ENCODE data around the gene TIGD6.

Gene TIGD6

GRCh38 chr5:150035139-150035895, 34.9 kb upstream of the TIGD6 start:
- no peak for TF ChIP-seq ZBTB7A (IDR thresholded peaks at IDR 0.05; ENCODE audit: low read depth)
- TF ChIP-seq REST (IDR thresholded peaks at IDR 0.05; ENCODE audit: low read depth), result no peak
- TF ChIP-seq EGR1 (IDR thresholded peaks at IDR 0.05), result no peak
- no peak for TF ChIP-seq TAF1 (IDR thresholded peaks at IDR 0.05; ENCODE audit: low read depth)
- TF ChIP-seq FOXM1 (IDR thresholded peaks at IDR 0.05; ENCODE audit: borderline replicate concordance, low read depth), result no peak
- no peak for TF ChIP-seq RAD21 (IDR thresholded peaks at IDR 0.05; ENCODE audit: low read depth)
- TF ChIP-seq CEBPB (IDR thresholded peaks at IDR 0.05), result no peak

- TF ChIP-seq TAF1 (IDR thresholded peaks at IDR 0.05; ENCODE audit: low read depth) (no peak), MAX (IDR thresholded peaks at IDR 0.05) (no peak), YY1 (IDR thresholded peaks at IDR 0.05; ENCODE audit: low read depth) (no peak), CEBPB (IDR thresholded peaks at IDR 0.05) (no peak), TCF12 (IDR thresholded peaks at IDR 0.05; ENCODE audit: low read depth) (no peak), USF1 (IDR thresholded peaks at IDR 0.05) (no peak)
These were observed 34.2 kb upstream of the TIGD6 start for GRCh38 chr5:150034662-150035061.

GRCh38 chr5:150033334-150033733, 32.9 kb upstream of the TIGD6 start:
- TF ChIP-seq YY1 (IDR thresholded peaks at IDR 0.05; ENCODE audit: low read depth) (no peak), USF1 (IDR thresholded peaks at IDR 0.05) (no peak), TEAD4 (IDR thresholded peaks at IDR 0.05) (no peak), NFIC (IDR thresholded peaks at IDR 0.05) (no peak), MAX (IDR thresholded peaks at IDR 0.05) (no peak), TCF12 (IDR thresholded peaks at IDR 0.05; ENCODE audit: low read depth) (no peak), EGR1 (IDR thresholded peaks at IDR 0.05) (no peak), TAF1 (IDR thresholded peaks at IDR 0.05; ENCODE audit: low read depth) (no peak), CREB1 (IDR thresholded peaks at IDR 0.05; ENCODE audit: low read depth) (no peak)

- TF ChIP-seq YY1 (IDR thresholded peaks at IDR 0.05; ENCODE audit: low read depth) (no peak), MAX (IDR thresholded peaks at IDR 0.05) (no peak), CREB1 (IDR thresholded peaks at IDR 0.05; ENCODE audit: low read depth) (no peak), EP300 (IDR thresholded peaks at IDR 0.05; ENCODE audit: borderline replicate concordance) (no peak), REST (IDR thresholded peaks at IDR 0.05; ENCODE audit: low read depth) (no peak), USF1 (IDR thresholded peaks at IDR 0.05) (no peak), FOXM1 (IDR thresholded peaks at IDR 0.05; ENCODE audit: borderline replicate concordance, low read depth) (no peak), NFIC (IDR thresholded peaks at IDR 0.05) (no peak), EGR1 (IDR thresholded peaks at IDR 0.05) (no peak), CEBPB (IDR thresholded peaks at IDR 0.05) (no peak), TEAD4 (IDR thresholded peaks at IDR 0.05) (no peak), TAF1 (IDR thresholded peaks at IDR 0.05; ENCODE audit: low read depth) (no peak), TCF12 (IDR thresholded peaks at IDR 0.05; ENCODE audit: low read depth) (no peak), ZBTB7A (IDR thresholded peaks at IDR 0.05; ENCODE audit: low read depth) (no peak), RAD21 (IDR thresholded peaks at IDR 0.05; ENCODE audit: low read depth) (no peak)
These were observed 26.3 kb upstream of the TIGD6 start for GRCh38 chr5:150026682-150027172.

GRCh38 chr5:150024346-150024984, 24.0 kb upstream of the TIGD6 start:
- TF ChIP-seq TCF12 (IDR thresholded peaks at IDR 0.05; ENCODE audit: low read depth), result no peak
- no peak for TF ChIP-seq CREB1 (IDR thresholded peaks at IDR 0.05; ENCODE audit: low read depth)
- TF ChIP-seq ZBTB7A (IDR thresholded peaks at IDR 0.05; ENCODE audit: low read depth), result no peak
- TF ChIP-seq REST (IDR thresholded peaks at IDR 0.05; ENCODE audit: low read depth), result no peak
- TF ChIP-seq YY1 (IDR thresholded peaks at IDR 0.05; ENCODE audit: low read depth), result no peak
- TF ChIP-seq TAF1 (IDR thresholded peaks at IDR 0.05; ENCODE audit: low read depth), result no peak
- no peak for TF ChIP-seq RAD21 (IDR thresholded peaks at IDR 0.05; ENCODE audit: low read depth)
- TF ChIP-seq EGR1 (IDR thresholded peaks at IDR 0.05), result no peak
- no peak for TF ChIP-seq CEBPB (IDR thresholded peaks at IDR 0.05)
- TF ChIP-seq EP300 (IDR thresholded peaks at IDR 0.05; ENCODE audit: borderline replicate concordance), result no peak
- TF ChIP-seq FOXM1 (IDR thresholded peaks at IDR 0.05; ENCODE audit: borderline replicate concordance, low read depth), result no peak
- TF ChIP-seq NFIC (IDR thresholded peaks at IDR 0.05), result no peak
- TF ChIP-seq MAX (IDR thresholded peaks at IDR 0.05), result no peak
- TF ChIP-seq TEAD4 (IDR thresholded peaks at IDR 0.05), result no peak
- TF ChIP-seq USF1 (IDR thresholded peaks at IDR 0.05), result no peak
